Endometrium (tissue), 2 donors: ENCODE results near the gene MAMLD1.

Experiments used
- FAIRE-seq: peaks from 2 replicates; lab custom pipeline; 2012; peaks lifted over from hg19 to GRCh38; lab: Jason Lieb, UNC
- donor health status: control.
- donor health status: control.

MAMLD1 gene

GRCh38 chrX:150533863-150534262 lies 170.7 kb downstream of the MAMLD1 start:
- FAIRE-seq, result no peak

- FAIRE-seq, result no peak
Measured at GRCh38 chrX:150536455-150537116, 173.5 kb downstream of the MAMLD1 start.

GRCh38 chrX:150537851-150538250 lies 174.7 kb downstream of the MAMLD1 start:
- FAIRE-seq, result no peak

GRCh38 chrX:150540965-150541364 lies 177.8 kb downstream of the MAMLD1 start:
- FAIRE-seq, result no peak

GRCh38 chrX:150542846-150543229 lies 179.7 kb downstream of the MAMLD1 start:
- FAIRE-seq, result no peak

GRCh38 chrX:150543230-150544155 lies 180.4 kb downstream of the MAMLD1 start:
- FAIRE-seq, result no peak

GRCh38 chrX:150544222-150544787 lies 181.2 kb downstream of the MAMLD1 start:
- FAIRE-seq, result no peak

GRCh38 chrX:150544835-150545770 lies 182.0 kb downstream of the MAMLD1 start:
- no peak for FAIRE-seq

GRCh38 chrX:150546711-150547153 lies 183.6 kb downstream of the MAMLD1 start:
- FAIRE-seq, result no peak

GRCh38 chrX:150547375-150548115 lies 184.4 kb downstream of the MAMLD1 start:
- no peak for FAIRE-seq

GRCh38 chrX:150548251-150548650 lies 185.1 kb downstream of the MAMLD1 start:
- FAIRE-seq, result no peak

- no peak for FAIRE-seq
Measured at GRCh38 chrX:150548684-150549083, 185.6 kb downstream of the MAMLD1 start.

- no peak for FAIRE-seq
Measured at GRCh38 chrX:150551963-150552362, 188.8 kb downstream of the MAMLD1 start.

- FAIRE-seq, result no peak
Measured at GRCh38 chrX:150558424-150558823, 195.3 kb downstream of the MAMLD1 start.
